Activated T-helper 1 cell treated with anti-CD3 and anti-CD28 coated beads, Interleukin-12 subunit alpha, Interleukin-12 subunit beta, Interleukin-2, Interleukin-4 antibody, amounts not matched to agents 30 ng/mL and 10 ng/mL and 1 ng/mL, durations not matched to agents 14 hours and 24 hours and 36 hours (primary cell): Measurements from ENCODE around the gene WDFY4. TPM values are rescaled to one million over a fixed set of nuclear protein-coding genes. Genes with fewer than 3 reads are reported as not detected.

Source experiments
- DNase-seq: peaks from one replicate; pipeline ENCODE4 v3.0.0; 2021; ENCODE audit warnings: low spot score
- H3K27ac Mint-ChIP-seq: one replicate; pipeline ENCODE4 v1.8.0; 2021; ENCODE audit warnings: mild to moderate bottlenecking, mixed read lengths
- H3K27me3 Mint-ChIP-seq: one replicate; pipeline ENCODE4 v1.8.0; 2022; ENCODE audit warnings: mild to moderate bottlenecking, moderate library complexity, mixed read lengths; ENCODE audit not compliant: insufficient read depth
- H3K36me3 Mint-ChIP-seq: one replicate; pipeline ENCODE4 v1.8.0; 2021; ENCODE audit warnings: low read depth, mixed read lengths
- H3K4me1 Mint-ChIP-seq: one replicate; pipeline ENCODE4 v1.8.0; 2021; ENCODE audit warnings: low read depth, mixed read lengths
- H3K4me3 Mint-ChIP-seq: one replicate; pipeline ENCODE4 v1.8.0; 2021; ENCODE audit warnings: mild to moderate bottlenecking, moderate library complexity, mixed read lengths
- H3K9me3 Mint-ChIP-seq: one replicate; pipeline ENCODE4 v1.8.0; 2021; ENCODE audit warnings: mixed read lengths
- intact Hi-C: fragments of 100-400 bp; cut with micrococcal nuclease; formaldehyde crosslinking; loops from one replicate; pipeline ENCODE4 v1.15.1; 2024
- total RNA-seq: library from RNA; stranded (reverse); gene quantifications from 2 replicates; pipeline ENCODE4 v1.2.3, GENCODE V29; 2022

WDFY4 gene
- total RNA-seq, 1 donor from 2014 or later: 0.08 TPM

DNA sequence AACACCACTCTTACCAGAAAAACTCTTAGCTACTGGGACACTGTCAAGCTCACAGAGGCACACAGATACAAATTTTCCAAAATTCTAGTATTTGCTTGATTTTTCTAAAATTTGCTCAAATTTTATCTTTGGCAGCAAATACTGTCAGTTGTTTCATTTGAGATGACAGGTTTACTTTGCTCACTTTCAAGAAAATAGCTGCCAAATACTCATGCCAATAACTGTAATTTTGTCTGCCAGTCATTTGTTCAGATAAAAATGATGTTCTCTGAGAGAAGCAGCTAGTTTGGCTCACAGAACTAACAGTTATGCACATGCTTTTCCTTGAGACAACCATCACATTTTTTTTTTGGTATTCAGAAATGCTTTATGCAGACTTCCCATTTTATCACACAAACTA, 172.2 kb downstream of the WDFY4 start:
- Mint-ChIP-seq H3K4me3 (no peak overlapping the region), H3K4me1 (no peaks in the 10 kb centered on the region), H3K27ac (no peak overlapping the region), H3K9me3 (no peaks in the 10 kb centered on the region), H3K36me3 (no peaks in the 10 kb centered on the region), H3K27me3 (peaks cover 11% of the 10 kb centered on the region)
- DNase-seq: no peak
- intact Hi-C loops: no loop called here

DNA sequence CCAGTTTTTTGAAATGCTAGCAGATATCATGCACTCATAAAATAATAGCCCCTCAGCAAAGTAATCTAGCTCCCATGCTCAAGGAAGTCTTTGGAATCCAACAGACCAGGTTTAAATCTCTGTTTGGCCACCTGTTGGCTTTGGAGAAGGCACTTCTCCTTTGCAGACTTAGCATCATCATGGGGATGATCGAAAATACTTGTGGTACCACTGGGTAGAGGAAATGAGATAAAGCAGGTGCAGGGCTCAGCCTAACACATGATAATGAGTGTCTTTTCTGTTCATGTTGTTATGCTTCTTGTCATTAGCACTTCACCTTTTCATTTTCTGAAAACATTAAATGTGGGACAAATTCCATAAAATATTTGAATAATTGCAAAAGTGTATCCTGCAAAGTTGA, 187.6 kb downstream of the WDFY4 start:
- intact Hi-C loops: no loop called here
- no peaks in the 10 kb centered on the region for H3K27me3 Mint-ChIP-seq
- no peaks in the 10 kb centered on the region for H3K9me3 Mint-ChIP-seq
- no peaks in the 10 kb centered on the region for H3K36me3 Mint-ChIP-seq
- no peak overlapping the region for H3K27ac Mint-ChIP-seq
- DNase-seq: no peak
- no peak overlapping the region for H3K4me3 Mint-ChIP-seq
- H3K4me1 Mint-ChIP-seq: no peaks in the 10 kb centered on the region

DNA sequence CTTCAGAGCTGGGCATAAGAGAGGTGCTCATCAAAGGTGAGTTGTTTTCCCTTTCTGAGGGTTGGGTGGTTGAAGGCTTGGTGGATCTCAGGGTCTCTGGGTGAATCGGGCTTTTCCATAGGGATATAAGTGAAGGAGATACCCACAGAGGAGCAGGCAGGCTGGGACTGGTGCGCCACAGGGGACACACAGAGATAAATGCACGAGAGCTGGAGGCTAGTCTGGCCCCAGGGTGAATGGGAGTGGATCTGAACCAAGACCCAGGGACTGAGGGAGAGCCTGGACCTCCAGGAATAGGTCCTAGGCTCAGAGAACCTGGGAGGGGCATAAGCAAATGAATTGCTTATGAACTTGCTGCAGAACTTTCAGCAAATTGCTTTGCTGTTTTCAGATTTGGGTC, 193.4 kb downstream of the WDFY4 start:
- H3K36me3 Mint-ChIP-seq: no peaks in the 10 kb centered on the region
- H3K27ac Mint-ChIP-seq: no peak overlapping the region
- intact Hi-C loops: no loop called here
- no peaks in the 10 kb centered on the region for H3K9me3 Mint-ChIP-seq
- DNase-seq: no peak
- H3K4me1 Mint-ChIP-seq: no peaks in the 10 kb centered on the region
- no peak overlapping the region for H3K4me3 Mint-ChIP-seq
- no peaks in the 10 kb centered on the region for H3K27me3 Mint-ChIP-seq

DNA sequence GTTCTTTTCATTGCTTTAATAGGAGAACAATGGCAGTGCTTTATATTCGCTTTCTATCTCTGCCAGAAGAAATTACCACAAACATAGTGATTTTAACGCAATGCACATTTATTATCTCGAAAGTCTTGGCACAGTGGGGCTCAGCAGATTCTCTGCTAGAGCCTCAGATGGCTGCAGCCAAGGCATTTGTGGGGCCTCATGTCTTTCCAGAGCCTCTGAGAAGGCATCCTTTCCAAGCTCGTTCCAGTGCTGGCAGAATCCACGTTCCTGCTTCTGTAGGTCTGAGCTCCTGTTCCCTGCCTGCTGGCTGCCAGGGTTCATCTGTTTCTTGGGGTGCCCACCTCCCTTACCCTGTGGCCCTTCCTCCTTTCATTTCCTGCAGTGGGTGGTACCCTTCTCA, 194.8 kb downstream of the WDFY4 start:
- H3K27ac Mint-ChIP-seq: no peak overlapping the region
- H3K9me3 Mint-ChIP-seq: no peaks in the 10 kb centered on the region
- no peaks in the 10 kb centered on the region for H3K4me1 Mint-ChIP-seq
- no peaks in the 10 kb centered on the region for H3K36me3 Mint-ChIP-seq
- intact Hi-C loops: no loop called here
- no peaks in the 10 kb centered on the region for H3K27me3 Mint-ChIP-seq
- H3K4me3 Mint-ChIP-seq: no peak overlapping the region
- no peak for DNase-seq

DNA sequence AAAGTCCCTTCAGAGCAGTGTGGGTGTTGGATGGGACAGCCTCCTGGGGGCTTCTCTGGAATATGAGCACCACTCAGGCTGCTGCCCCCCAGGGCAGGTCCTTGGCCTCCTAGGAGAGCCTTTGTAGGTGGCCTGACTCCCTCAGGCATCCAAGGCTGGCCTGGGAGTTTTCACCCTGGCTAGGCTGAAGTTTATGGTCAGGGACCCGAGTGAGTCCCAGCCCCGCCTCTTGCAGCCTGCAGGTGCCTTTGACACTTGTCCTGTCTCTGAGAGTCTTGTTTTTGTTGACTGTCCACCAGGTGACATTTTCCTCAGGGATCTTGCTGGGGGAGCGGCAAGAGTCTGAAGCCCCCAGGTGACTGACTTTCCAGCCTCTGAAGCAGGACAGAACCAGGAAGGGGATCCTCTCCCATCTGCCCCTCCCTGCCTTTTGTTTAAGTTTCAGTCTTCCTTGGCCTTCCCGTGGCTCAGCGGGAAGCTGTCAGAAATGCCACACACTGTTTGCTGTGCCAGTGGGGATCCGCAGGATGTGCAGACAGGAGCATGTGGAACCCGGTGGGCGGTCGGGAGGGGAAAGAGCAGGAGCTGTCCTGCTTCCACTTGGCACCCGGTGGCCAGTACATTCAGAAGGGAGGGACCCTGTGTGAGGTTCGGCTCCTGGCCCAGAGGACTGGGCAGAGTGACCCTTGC, 195.5 kb downstream of the WDFY4 start:
- H3K27ac Mint-ChIP-seq: no peak overlapping the region
- intact Hi-C loops: no loop called here

DNA sequence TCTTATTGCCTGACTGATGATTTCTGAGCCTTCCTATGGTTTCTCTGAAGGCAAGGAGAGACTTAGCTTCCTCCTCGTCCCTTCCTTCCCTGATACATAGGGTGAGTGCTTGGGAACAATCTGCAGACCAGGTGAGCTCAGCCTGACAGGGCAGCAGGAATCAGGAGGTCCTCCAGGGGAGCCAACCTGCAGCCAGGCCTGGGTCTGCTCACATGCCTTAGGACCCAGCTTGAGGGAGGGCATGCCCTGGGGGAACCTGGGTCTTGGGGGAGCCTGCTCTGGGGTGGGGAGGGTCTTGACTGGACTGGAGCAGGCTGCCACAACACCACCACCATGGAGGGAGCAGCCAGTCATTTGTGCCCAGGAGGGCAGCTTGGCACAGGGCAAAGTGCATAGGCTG, 197.3 kb downstream of the WDFY4 start:
- Mint-ChIP-seq H3K27ac (no peak overlapping the region), H3K27me3 (no peaks in the 10 kb centered on the region), H3K4me3 (no peak overlapping the region), H3K36me3 (no peaks in the 10 kb centered on the region), H3K9me3 (no peaks in the 10 kb centered on the region), H3K4me1 (no peaks in the 10 kb centered on the region)
- intact Hi-C loops: no loop called here
- no peak for DNase-seq

More for the DNA sequence above, 195.5 kb downstream of the WDFY4 start:
- Mint-ChIP-seq H3K4me1 (no peaks in the 10 kb centered on the region), H3K9me3 (no peaks in the 10 kb centered on the region), H3K27me3 (no peaks in the 10 kb centered on the region), H3K36me3 (no peaks in the 10 kb centered on the region), H3K4me3 (no peak overlapping the region)
- no peak for DNase-seq

DNA sequence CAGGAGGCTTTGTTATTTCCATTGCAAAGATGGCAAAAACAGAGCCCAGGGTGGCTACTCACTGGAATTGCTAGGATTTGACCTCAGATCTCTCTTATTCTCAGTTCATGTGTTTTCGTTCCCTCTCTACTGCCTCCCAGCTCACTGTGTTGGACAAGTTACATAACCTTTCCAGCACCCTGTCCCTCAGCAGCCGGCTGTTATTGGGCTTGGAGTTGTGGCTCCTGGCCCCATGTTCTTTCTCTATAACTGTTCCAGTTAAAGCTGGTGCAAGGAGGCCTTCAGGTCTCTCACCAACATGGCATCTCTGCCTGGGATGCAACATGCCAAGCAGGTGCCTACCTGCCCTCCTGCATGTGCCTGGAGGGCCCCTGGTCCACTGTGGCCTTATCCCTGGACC, 198.2 kb downstream of the WDFY4 start:
- intact Hi-C loops: no loop called here
- H3K27ac Mint-ChIP-seq: no peak overlapping the region
- H3K36me3 Mint-ChIP-seq: no peaks in the 10 kb centered on the region
- H3K9me3 Mint-ChIP-seq: no peaks in the 10 kb centered on the region
- H3K27me3 Mint-ChIP-seq: no peaks in the 10 kb centered on the region
- no peak overlapping the region for H3K4me3 Mint-ChIP-seq
- no peak for DNase-seq
- H3K4me1 Mint-ChIP-seq: no peaks in the 10 kb centered on the region

DNA sequence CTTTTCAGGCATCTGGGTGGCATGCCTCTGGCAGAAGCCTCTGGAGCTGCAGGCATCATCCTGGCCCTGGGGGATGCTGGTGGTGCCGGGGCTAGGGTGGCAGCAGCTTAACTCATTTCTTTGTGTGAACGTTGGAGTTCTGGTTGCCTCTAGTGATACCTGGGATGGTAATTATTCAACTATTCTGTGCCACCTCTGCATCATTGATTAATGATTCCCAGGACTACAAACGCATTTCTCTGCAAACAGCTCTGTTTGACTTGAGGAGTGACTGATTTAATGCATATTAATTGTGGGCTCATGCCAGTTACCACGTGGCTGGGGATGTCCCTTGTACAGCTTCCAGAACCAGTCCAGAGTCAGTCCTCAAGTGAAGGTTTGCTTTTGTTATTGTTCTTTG, 199.0 kb downstream of the WDFY4 start:
- Mint-ChIP-seq H3K36me3 (no peaks in the 10 kb centered on the region), H3K4me1 (no peaks in the 10 kb centered on the region), H3K9me3 (no peaks in the 10 kb centered on the region), H3K27ac (no peak overlapping the region), H3K27me3 (no peaks in the 10 kb centered on the region), H3K4me3 (no peak overlapping the region)
- DNase-seq: no peak
- intact Hi-C loops: no loop called here

DNA sequence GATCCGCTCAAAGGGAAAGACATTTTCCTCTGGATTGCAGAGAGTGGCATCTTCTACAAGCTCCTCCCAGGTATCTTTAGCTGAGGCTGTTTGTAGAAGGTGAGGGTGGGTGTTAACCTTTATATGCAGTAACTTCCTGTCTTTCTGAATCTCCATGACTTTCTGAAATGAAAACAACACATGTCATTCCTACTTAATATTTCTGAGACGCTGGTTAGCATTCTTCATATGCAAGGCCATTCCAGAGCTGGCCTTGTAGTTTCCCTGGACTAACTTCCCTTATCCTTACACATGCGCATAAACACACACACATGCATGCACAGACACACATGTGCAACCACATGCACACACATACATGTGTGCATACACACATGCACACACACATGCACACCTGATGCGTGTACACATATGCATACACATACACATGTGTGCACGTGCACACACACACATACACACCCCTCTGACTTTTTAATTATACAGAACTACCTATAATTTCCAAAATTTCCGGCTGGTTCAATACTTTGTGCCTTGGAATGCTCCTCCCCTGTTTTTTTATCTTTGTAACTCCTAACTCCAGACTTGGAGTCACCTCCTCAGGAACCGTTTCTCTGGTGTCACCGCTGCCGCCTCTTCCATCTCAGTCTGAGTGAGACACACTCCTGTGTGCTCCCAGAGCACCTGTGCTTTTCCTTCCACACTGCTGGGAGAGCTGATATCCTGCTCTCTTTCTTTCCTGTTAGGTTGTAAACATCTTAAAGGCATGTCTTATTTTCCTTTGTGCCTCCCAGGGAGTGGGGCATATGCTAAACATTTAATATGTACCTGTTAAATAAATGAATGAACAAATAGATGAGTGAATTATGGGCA, 199.7 kb downstream of the WDFY4 start:
- intact Hi-C loops: no loop called here
- H3K4me1 Mint-ChIP-seq: no peaks in the 10 kb centered on the region
- H3K27me3 Mint-ChIP-seq: no peaks in the 10 kb centered on the region
- H3K27ac Mint-ChIP-seq: no peak overlapping the region
- no peaks in the 10 kb centered on the region for H3K36me3 Mint-ChIP-seq
- H3K4me3 Mint-ChIP-seq: no peak overlapping the region
- DNase-seq: no peak
- H3K9me3 Mint-ChIP-seq: no peaks in the 10 kb centered on the region

DNA sequence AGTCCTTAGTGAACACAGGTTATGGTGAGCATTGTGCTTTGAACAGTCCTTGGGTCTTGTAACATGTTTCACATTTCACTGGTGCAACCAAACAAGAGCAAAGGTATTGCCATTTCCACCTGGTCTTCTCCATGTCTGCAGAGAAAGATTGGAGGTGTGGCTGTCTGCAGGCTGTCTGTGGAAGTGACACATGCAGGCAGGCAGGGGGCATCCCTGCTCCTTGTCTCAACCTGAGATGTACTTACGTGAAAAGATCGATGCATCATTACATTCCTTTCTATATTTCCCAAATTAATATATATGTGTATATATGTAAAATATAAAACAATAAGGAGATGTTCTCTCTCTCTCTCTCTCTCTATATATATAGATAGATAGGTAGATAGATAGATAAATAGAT, 200.7 kb downstream of the WDFY4 start:
- no peaks in the 10 kb centered on the region for H3K36me3 Mint-ChIP-seq
- no peaks in the 10 kb centered on the region for H3K4me1 Mint-ChIP-seq
- no peaks in the 10 kb centered on the region for H3K9me3 Mint-ChIP-seq
- H3K27ac Mint-ChIP-seq: no peak overlapping the region
- no peak for DNase-seq
- H3K27me3 Mint-ChIP-seq: no peaks in the 10 kb centered on the region
- intact Hi-C loops: no loop called here
- H3K4me3 Mint-ChIP-seq: no peak overlapping the region

DNA sequence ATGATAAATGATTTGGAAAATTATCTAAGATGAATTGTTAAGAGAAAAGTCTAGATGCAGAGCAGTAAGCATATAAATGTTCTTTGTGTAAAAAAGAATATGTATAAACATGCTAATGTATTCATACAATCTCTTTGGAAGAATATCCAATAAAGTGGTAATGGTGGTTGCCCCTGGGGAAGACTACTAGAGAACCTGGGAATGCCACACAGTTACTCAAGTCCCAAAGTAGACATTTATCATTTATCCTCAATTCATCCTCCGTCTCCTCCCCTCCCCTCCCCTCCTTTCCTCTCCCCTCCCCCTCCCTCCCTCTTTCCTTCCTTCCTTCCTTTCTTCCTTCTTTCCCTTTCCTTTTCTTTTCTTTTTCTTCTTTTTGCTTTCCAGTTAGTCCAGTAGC, 203.3 kb downstream of the WDFY4 start:
- H3K27me3 Mint-ChIP-seq: peaks cover under 1% of the 10 kb centered on the region
- H3K4me3 Mint-ChIP-seq: no peak overlapping the region
- H3K9me3 Mint-ChIP-seq: no peaks in the 10 kb centered on the region
- H3K36me3 Mint-ChIP-seq: no peaks in the 10 kb centered on the region
- H3K27ac Mint-ChIP-seq: no peak overlapping the region
- intact Hi-C loops: no loop called here
- no peak for DNase-seq
- H3K4me1 Mint-ChIP-seq: no peaks in the 10 kb centered on the region

DNA sequence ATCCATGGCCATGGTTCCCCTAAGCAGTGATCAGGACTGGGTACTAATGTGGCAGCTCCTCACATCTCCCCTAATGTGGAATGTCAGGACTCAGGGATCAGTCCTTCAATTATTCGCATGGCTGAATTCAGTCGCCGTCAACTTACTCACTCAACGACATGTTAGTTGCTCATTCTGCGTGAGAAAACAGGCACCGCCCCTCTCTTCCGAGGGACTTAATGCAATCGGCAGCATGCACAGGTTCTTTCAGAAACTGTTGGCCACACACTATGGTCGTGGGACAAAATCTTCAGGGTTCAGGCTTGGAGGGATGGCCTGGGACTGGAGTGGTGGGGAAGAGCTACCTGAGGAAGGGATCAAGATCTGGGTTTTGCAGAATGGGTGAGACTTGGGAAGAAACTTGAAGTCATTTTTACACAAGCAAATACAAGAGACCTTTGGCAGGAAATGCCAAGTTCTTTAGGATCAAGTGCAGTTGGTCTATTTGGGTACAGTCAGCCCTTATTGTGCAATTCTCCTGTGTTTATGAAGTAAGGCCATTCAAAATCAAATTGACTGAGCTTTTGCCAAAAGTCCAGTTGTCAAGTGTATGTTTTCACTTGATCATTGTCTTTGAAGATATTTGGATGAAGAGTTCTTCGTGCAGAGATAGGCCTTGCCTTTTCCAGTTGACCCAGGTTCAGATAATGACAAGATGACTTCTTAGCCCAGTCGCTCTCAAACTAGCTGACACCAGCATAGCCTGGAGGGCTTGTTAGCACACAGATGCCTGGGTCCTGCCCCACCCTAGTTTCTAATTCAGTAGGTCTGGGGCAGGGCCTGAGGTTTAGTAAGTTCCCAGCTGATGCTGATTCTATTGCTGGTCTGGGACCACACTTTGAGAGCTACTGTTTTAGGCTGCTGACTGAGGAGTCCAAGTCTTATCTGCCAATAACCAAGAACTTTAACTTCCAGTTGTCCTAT, 206.5 kb downstream of the WDFY4 start:
- Mint-ChIP-seq H3K9me3 (no peaks in the 10 kb centered on the region), H3K4me3 (no peak overlapping the region), H3K36me3 (no peaks in the 10 kb centered on the region), H3K27ac (no peak overlapping the region), H3K27me3 (peaks cover 2% of the 10 kb centered on the region), H3K4me1 (no peaks in the 10 kb centered on the region)
- DNase-seq: no peak
- intact Hi-C loops: no loop called here
